DND-41 (cell line): ENCODE measurements around the gene EPB41.

Source experiments
- ATAC-seq: fragments of 200-7000 bp; cut with Tn5 transposase; 3 replicates; pipeline ENCODE4 v1.9.1; 2021; ENCODE audit warnings: low read depth; ENCODE audit not compliant: insufficient read depth
- DNase-seq: peaks from one replicate; pipeline ENCODE4 v3.0.0-alpha.2; 2020
- H2AFZ ChIP-seq: 2 replicates; pipeline ENCODE4 v1.6.0; 2012; ENCODE audit warnings: low read depth, low read length
- H3K27ac ChIP-seq: 2 replicates; pipeline ENCODE4 v1.5.1; 2012; ENCODE audit warnings: low read length, inconsistent platforms
- H3K27me3 ChIP-seq: fragments of 200-600 bp; sonication (generic); 2 replicates; pipeline ENCODE4 v1.6.0; 2012; ENCODE audit warnings: low read length, mild to moderate bottlenecking, inconsistent platforms; ENCODE audit not compliant: insufficient read depth, poor library complexity
- H3K36me3 ChIP-seq: 2 replicates; pipeline ENCODE4 v1.5.1; 2012; ENCODE audit warnings: low read length, inconsistent platforms; ENCODE audit not compliant: insufficient read depth
- H3K4me1 ChIP-seq: 2 replicates; pipeline ENCODE4 v1.5.1; 2012; ENCODE audit warnings: mild to moderate bottlenecking, low read length; ENCODE audit not compliant: insufficient read depth
- H3K4me2 ChIP-seq: 2 replicates; pipeline ENCODE4 v1.6.0; 2012; ENCODE audit warnings: mild to moderate bottlenecking, moderate library complexity, low read length, inconsistent platforms; ENCODE audit not compliant: insufficient read depth
- H3K4me3 ChIP-seq, 2 experiments: fragments of 200-600 bp in 1 of 2; shearing (Covaris generic) in 1 of 2; 2 replicates each; pipeline ENCODE4 v1.5.1; 2012 to 2016; ENCODE audit warnings: inconsistent platforms in 2 of 2, low read length in 2 of 2, mild to moderate bottlenecking in 2 of 2, low read depth in 1 of 2, moderate library complexity in 1 of 2
- H3K79me2 ChIP-seq: 2 replicates; pipeline ENCODE4 v1.6.0; 2012; ENCODE audit warnings: low read length, inconsistent platforms; ENCODE audit not compliant: insufficient read depth
- H3K9ac ChIP-seq: 2 replicates; pipeline ENCODE4 v1.6.0; 2012; ENCODE audit warnings: low read depth, mild to moderate bottlenecking, inconsistent platforms, low read length, moderate library complexity
- H3K9me3 ChIP-seq: 2 replicates; pipeline ENCODE4 v1.5.1; 2012; ENCODE audit warnings: low read length, moderate library complexity, mild to moderate bottlenecking, inconsistent platforms; ENCODE audit not compliant: insufficient read depth, severe bottlenecking
- H4K20me1 ChIP-seq: 2 replicates; pipeline ENCODE4 v1.6.0; 2012; ENCODE audit warnings: low read length; ENCODE audit not compliant: insufficient read depth
- CTCF ChIP-seq: IDR thresholded peaks from 2 replicates; pipeline ENCODE4 v1.5.1; 2012; ENCODE audit warnings: borderline replicate concordance, low read length, moderate library complexity, mild to moderate bottlenecking; ENCODE audit not compliant: poor library complexity, severe bottlenecking; ENCODE audit errors: extremely low read depth
- EZH2 ChIP-seq: IDR thresholded peaks from 3 replicates; pipeline ENCODE4 v1.6.1; 2012; ENCODE audit warnings: borderline replicate concordance, low read depth, mild to moderate bottlenecking, moderate library complexity, low read length, inconsistent platforms; ENCODE audit not compliant: severe bottlenecking

The EPB41 gene

GRCh38 chr1:28883242-28883616 lies 31.1 kb upstream of the EPB41 start:
- no peaks in the 10 kb centered on the region for H3K79me2 ChIP-seq
- no peaks in the 10 kb centered on the region for H3K27me3 ChIP-seq
- ATAC-seq (no peak), DNase-seq (no peak)
- 0 out of 2 replicates have a peak, but pooled peaks cover 4% of the 10 kb centered on the region for H4K20me1 ChIP-seq
- no peak for TF ChIP-seq EZH2
- no peak for TF ChIP-seq CTCF
- H3K9ac ChIP-seq = no peak overlapping the region
- no peak overlapping the region for H3K4me3 ChIP-seq
- no peaks in the 10 kb centered on the region for H3K36me3 ChIP-seq
- no peak overlapping the region for H3K27ac ChIP-seq
- no peak overlapping the region for H3K4me2 ChIP-seq
- H3K9me3 ChIP-seq = no peaks in the 10 kb centered on the region
- H2AFZ ChIP-seq = no peak overlapping the region
- peaks cover 47% of the 10 kb centered on the region for H3K4me1 ChIP-seq

- Histone ChIP-seq H3K4me1 (peaks cover 48% of the 10 kb centered on the region), H4K20me1 (0 out of 2 replicates have a peak, but pooled peaks cover 5% of the 10 kb centered on the region), H3K27me3 (no peaks in the 10 kb centered on the region), H2AFZ (no peak overlapping the region), H3K79me2 (no peaks in the 10 kb centered on the region), H3K4me3 (no peak overlapping the region), H3K27ac (no peak overlapping the region; the same call in 1 of the 2 replicates), H3K9me3 (no peaks in the 10 kb centered on the region), H3K36me3 (no peaks in the 10 kb centered on the region), H3K9ac (no peak overlapping the region), H3K4me2 (peak overlapping the region; percentile 4; the same call in 1 of the 2 replicates)
- DNase-seq (no peak), ATAC-seq (no peak)
- no peak for TF ChIP-seq EZH2
- TF ChIP-seq CTCF = no peak
Observed at GRCh38 chr1:28885472-28885877, 28.9 kb upstream of the EPB41 start.

GRCh38 chr1:28885977-28886730 lies 28.2 kb upstream of the EPB41 start:
- Histone ChIP-seq H3K27ac (peak overlapping the region; percentile 49; the same call in 1 of the 2 replicates), H3K4me2 (peak overlapping the region; percentile 97), H3K36me3 (no peaks in the 10 kb centered on the region), H3K27me3 (no peaks in the 10 kb centered on the region), H3K4me3 (peak overlapping the region in 1 of 2 experiments; percentile 87; a peak in 2 of 4 replicates), H3K4me1 (peaks cover 48% of the 10 kb centered on the region), H3K79me2 (no peaks in the 10 kb centered on the region), H3K9ac (peak overlapping the region; percentile 78; the same call in 1 of the 2 replicates), H3K9me3 (no peaks in the 10 kb centered on the region), H4K20me1 (0 out of 2 replicates have a peak, but pooled peaks cover 5% of the 10 kb centered on the region), H2AFZ (peak overlapping the region; percentile 92)
- DNase-seq (no peak), ATAC-seq (no peak)
- no peak for TF ChIP-seq CTCF
- no peak for TF ChIP-seq EZH2
